GM18907 (cell line): Measurements from ENCODE around the gene KIRREL3.

Source experiments
- ATAC-seq: cut with Tn5 transposase; IDR thresholded peaks from one replicate; pipeline ENCODE4 v1.9.1; 2021; ENCODE audit warnings: mild to moderate bottlenecking, moderate library complexity; ENCODE audit not compliant: unreplicated experiment

Gene KIRREL3

DNA sequence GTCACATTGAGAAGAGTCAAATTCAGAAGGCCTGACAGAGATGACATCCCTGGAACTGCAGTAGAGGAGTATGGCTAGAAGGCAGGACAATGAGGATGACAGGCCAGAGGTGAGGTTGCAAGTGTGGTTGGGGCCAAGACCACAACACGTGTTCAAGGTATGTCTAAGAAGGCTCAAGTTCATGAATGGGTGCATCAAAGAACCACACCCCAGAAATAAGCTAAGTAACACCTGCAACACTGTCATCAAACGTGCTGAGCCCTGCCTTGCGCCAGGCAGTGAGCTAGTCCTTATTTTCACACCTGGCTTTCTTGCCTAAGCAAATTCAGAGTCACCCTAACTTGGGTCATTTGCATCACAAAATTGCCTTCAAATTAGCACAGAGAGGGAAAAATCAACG is 313.6 kb downstream of the KIRREL3 start:
- ATAC-seq: no peak

DNA sequence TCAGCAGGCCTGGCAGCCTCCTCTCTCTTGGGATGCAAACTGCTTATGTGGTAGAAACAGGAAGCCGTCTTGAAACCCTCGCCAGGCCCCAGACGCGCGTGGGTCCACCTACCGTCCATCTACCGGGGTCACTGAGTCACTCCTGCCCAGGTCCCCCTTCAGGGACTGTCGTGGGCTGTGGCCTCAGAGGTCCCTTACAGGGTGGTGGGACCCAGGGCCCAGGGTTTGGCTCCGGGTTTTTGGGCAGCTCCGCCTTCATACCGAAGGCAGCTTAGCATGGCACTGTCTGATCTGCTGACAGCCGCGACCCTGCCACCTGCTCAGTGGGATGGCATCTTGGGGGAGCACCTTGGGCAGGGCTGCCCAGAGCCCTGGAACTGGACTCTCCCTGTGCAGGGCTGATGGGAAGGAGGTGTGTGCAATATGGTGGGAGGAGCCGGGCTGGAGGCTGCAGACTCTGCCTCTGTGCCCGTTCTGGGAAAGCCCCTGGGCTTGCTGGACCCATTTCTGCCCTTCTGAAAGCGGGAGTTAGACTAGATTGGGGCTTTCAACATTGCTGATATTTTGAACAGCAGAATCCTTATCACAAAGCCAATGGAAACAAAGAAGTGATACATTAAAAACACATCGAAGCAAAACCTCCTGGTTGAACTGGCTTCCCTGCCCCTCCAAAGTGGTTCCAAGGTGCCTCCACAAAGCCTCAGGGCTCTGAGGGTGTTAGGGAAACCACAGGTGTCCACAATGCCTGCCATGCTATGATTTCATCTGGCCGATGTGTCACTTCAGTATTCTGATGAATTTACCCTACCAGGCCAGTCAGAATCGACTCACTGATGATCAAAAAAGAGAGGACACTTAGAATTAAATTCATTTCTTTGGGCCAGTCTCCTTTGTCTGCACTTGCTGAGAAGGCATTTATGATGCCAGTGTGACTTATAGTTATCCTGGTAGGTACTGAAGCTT is 316.5 kb downstream of the KIRREL3 start:
- ATAC-seq: no peak

DNA sequence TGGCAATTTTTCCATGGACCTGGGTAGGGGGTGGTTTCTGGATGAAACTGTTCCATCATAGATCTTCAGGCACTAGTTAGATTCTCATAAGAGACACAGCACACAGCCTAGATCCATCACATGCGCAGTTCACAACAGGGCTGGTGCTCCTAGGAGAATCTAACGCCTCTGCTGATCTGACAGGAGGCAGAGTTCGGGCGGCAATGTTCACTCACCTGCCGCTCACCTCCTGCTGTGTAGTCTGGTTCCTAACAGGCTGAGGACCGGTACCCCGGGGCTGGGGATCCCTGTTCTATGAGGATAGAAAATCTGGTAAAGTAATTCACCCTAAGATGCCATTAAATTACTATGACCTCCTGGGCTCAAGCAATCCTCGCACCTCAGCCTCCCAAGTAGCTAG is 318.0 kb downstream of the KIRREL3 start:
- no peak for ATAC-seq

DNA sequence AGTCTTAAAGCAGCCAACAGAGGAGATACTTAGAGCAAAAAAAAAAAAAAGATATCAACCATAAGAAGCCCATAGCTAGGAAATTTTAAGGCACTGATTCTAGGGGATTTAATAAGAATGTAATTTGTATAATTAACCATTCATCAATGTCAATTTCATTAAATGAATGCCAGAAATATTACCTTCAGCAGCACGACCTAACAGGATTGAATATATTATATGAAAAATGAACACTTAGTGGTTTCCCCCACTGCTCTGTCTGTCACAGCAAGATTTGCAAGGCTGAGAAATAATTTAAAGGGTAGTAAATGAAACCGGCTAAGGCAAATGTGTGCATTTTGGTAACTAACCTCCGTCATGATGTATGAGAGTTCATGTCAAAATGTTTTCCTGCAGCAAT is 319.9 kb downstream of the KIRREL3 start:
- no peak for ATAC-seq

DNA sequence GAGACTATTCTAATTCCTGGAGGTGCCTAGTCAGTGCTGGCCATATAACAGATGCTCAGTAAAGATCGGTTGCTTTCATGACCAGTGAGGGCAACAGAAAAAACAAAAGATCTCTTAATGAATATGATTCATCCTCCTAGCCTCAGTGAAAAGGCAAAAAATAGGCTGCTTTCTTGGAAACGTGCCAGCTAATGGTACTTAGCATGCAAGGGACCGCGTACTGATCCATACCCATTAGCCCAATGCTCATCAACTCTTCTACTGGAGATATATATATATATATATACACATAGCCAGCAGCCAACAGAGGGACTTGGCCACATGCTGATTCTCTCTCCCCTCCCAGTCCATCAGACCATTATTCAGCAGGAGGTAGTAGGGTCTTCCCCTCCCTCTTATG is 320.4 kb downstream of the KIRREL3 start:
- no peak for ATAC-seq

DNA sequence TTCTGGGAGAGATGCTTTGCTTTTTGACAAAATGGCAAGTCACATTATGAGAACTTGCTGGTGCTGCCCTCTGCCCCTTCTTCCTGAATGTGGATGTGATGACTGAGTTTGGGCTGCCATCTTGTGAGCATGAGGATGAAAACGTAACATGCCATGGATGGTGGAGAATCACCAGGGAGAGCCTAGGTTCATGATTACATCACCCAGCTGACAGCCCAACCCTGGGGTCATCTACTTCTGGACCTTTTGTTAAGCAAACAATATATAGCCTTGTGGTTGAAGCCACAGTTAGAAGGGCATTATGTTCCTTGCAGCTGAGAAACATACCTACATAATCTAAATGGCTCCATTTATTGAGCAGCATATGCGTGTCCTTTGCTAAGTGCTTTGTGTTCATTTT is 321.5 kb downstream of the KIRREL3 start:
- no peak for ATAC-seq

DNA sequence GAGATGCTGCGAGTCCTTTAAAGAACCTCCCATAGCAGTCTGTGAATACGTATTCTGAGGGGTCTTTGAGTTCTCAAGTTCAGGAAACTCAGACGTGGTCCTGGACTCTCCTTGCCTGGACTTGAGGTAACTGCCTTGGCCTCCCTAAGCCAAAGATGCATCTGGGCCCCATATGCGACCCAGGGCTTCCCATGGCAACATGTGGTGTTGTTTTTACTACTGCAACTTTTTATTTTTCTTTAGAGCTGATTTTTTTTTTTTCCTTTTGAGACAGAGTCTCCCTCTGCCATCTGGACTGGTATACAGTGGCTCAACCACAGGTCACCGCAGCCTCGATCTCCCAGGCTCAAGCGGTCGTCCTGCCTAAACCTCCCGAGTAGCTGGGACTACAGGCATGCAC is 324.0 kb downstream of the KIRREL3 start:
- no peak for ATAC-seq

DNA sequence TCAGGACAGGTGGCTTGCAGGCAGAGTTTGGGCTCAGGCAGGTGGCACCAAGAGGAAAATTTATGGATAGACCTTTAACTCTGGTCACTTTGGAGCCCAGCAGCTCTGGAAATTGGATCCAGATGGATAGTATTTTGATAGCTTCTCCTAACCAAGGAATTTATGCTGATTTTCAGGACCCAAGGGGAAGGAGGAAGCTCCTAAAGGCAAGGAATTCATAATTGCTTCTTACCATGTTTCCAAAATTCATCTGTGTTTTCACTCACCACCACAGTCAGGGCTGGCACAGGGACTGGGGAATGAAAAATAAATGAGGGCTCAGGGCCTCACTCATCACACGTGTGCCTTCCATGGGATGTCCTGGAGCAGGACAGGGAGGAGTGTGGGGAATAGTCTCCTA is 327.3 kb downstream of the KIRREL3 start:
- ATAC-seq: no peak

DNA sequence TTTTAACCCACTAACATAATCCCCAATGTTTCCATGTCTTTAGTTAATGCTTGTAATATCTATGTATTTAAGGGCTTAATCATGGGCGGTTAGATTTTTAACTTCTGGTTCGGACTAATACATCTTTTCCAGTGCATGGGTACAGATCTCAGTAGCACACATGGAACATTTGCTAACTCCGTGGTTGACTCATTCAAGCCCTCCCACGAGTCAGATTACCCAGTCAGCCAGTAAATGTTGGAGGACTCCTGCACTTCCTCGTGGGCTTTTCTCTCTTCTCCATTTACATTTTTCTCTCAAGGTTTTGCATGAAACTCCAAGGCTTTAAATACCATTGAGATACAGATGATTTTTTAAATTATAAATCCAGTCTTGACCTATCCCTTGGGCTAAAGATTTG is 331.2 kb downstream of the KIRREL3 start:
- ATAC-seq: no peak

DNA sequence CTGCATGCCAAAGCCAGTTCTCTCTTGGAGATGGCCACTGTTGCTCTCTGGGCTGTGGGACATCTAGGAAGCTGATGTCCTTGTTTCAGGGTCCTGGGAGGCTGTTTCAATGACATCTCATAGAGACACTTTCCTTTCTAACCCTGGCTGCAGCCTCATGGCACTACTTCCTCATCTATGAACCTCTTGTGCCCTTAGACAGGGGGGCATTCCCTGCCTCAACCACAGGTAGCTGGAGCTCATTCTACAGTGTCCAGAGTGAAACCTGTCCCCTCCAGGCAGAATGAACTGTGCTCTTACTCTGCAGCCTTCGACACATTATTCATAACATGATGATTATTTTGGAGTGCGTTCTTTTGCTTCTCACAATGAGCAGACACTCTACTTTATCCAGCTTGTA is 335.9 kb downstream of the KIRREL3 start:
- ATAC-seq: no peak

DNA sequence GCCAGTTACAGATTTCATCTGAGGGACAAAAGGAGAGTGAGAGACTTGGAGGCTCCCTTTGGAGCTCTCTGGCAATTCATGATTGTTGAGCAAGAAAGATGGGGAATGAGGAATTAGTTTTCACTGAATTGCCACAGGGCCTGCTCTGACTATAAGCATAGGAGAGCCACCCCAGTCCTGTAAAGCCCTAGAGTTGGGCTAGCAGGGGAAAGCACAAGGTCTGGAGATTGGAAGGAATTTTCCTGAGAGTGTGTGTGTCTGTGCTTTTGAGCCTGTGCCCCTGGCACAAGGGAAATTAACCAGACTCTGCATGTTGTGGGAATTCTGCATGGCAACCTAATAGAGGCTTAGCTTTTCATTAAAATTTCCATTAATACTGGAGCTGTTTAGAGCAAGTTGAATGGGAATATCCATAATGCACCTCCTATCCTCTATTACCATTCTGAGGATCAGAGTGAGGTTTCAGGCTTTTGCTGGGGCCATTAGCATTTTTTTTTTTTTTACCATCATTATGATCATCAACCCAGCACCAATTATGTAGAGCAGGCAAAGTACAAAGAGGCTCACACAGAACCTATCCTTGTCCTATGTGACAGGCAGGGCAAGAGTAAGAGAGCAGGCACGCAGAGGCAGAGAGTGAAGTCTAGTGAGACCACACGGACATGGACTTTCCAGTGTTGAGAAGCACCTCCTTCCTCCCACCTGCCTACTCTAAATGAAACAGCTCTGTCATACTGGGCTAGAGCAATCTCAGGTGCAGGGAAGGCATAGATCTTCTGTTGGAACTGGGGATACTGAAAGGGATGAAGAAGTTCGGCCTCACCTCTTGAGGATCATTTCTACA is 336.6 kb downstream of the KIRREL3 start:
- ATAC-seq: no peak

DNA sequence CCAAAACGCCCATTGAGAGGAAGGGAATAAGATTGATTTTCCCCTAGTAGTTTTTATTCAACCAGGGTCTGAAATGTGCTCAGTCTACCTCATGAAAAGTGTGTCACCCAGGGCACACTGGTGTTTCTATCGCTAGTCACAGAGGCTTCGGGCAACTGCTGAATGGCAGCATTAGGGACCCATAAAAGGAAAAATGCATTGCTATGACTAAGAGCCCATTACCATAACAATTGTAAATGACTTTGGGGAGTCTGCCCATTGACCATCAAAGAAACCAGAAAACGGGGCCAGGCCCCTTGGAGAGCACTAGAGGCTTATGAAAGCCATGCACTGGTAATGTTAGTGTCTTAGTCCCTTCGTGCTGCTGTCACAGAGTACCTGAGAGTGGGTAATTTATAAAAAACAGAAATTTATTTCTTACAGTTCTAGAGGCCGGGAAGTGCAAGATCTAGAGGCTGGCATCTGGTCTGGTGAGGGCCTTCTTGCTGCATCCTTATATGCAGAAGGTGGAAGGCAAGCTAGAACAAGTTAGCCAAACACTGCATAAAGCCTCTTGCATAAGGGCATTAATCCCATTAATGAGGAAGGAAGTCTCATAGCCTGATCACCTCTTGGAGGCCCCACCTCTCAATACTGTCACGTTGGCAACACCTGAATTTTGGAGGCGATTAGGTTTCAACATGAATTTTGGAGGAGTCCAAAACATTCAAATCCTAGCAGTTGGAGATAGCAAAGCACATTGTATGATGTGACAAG is 338.4 kb downstream of the KIRREL3 start:
- no peak for ATAC-seq

DNA sequence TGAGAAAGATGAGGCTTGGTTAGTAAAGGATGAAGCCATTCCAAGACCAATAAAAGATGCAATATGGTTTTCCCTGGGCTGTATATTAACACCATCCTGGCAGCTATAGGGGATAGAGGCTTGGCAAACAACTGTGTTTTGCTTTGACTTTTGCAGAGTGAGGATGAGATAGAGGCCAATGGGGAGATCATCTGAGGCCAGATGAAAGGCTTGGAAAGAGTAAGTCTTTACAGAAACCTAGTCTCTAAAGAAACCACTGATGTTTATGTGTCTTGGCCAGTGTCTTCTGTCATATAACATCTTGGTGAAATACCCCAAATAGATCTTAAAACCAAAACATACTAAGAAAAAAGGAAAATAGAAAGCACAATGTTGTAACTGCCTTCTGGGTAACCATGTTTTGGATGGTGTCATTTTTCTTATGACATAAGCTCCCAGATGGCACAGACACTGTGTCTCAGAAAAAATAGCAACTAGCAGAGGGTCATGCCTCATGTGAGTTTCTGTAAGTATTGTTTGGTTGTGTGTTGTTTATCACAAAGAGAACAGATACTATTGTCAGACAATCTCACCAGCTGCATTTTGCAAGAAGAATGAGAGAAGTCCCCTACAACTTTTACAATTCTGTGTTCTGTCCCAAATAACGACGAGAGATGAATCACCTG is 339.7 kb downstream of the KIRREL3 start:
- no peak for ATAC-seq

DNA sequence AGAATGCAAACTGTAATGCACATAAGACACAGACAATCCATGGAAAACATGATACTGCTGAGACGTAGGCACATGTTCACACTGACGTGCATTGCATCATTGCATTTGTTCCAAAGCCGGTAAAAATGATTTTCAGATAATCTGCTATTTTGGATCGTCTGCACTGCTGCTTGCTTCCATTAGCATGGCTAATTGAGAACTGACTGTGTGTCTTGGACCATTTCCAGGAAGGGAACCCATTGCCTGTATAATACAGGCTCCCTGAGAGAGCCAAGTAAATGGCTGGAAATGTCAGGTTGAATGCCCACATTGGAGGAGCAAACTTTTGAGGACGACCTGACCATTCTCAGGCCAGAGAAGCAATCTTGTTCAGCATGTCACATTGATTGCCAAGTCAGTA is 340.2 kb downstream of the KIRREL3 start:
- ATAC-seq: no peak

DNA sequence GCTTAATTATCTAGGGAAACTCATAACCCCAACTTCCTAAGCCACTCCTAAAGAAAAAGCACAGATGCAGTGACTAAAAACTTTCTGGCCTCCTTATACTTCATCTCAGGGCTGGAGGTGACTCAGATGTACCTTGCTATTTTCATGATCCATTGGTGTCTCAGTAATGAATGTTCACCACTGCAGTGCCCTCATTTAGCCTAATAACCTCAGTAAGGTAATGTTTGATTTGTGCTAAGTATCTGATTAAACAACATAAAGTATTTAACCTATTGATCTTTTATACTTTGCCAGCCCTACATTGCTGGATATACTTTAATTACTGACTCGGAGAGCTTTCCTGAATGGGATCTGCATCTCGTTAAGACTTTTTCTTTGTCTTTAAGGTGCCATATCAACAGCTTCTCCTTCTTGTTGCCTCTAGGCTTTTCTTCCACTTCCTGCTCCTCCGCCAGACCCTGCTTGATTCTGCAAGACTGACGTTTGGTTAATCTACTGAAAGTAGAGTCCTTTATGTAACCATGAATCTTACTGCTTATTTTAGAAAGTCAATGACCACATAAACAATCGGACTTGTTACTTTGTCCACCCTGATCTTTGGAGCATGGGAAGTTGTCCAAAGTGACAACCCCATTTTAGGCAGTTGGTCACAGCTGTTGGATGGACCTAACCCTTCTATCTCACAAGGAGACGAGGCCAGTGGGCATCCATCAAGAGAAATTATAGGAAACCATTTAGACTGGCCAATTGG is 342.1 kb downstream of the KIRREL3 start:
- ATAC-seq: no peak

DNA sequence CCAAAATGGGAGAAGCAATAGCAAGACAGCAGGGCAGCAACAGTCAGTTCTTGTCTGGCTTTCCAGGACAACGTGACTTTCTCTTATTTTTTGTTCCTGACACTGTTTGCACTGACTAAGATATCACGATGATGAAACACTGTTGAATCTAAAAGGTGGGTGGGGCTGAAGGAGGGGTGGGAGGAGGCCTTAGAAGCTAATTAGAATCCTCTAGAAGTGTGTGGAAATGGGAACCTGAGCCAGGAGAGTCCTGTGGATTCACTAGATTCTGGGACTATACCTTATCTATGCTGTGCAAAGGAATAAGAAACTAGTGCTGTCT is 344.8 kb downstream of the KIRREL3 start:
- no peak for ATAC-seq

DNA sequence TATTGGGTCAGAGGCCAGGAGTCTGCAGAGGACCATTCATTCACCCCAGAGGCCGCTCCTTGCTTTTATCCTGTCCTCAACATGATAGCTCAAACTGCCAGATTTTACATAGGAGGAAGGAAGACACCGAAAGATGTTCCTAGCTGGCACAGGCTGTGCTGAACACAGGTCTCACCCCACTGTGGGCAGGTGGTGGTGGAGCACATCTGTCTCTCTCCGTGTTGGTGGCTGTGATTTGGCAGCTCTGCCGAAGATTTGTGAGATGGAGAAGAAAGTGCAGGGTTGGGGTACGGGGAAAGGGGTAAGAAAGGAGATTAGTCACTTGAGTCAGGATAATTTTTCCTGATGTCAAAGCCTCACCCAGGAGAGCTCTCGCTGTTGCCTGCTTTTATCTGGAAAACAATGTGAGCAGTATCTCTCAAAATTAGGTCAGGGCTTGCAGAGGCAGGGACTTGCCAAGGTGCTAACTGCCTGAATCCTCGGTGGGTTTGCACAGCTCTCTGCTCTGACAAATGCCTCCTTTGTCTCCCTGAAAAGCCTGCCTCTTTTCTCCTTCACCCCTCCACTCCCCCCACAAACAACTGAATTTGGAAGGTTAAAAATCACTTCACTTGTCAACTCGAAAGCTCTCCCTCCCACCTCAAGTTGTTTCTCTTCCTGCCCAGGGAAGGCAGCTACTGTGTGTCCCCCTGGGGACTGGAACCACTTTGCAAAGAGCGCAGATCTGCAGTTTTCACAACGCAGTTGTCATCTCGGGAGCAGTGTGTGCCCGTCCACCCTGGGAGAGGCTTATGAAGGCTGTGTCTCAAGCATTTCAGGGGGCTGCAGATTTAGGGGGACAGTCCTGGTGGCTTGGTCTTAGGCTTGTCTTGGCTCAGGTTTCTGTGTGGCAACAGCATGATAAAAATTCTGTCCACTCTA is 345.4 kb downstream of the KIRREL3 start:
- ATAC-seq: no peak

DNA sequence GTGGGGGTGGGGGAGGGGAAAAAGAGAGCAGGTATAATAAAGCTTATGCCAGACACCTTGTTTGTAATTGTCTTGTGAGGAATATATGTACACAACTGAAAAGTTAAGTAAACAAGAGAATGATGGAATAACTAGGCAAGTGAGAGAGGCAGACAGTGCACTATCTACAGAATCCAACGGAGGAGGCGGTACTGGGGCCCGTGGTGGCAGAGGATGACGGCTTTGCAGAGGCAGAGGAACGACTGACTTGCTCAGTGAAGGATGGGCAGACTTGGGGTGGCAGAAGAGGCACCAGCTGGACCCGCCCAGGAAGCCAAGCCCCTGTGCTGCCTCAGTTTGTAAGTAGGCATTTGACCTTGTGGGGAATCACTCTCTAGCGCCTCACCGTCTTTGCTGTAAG is 347.5 kb downstream of the KIRREL3 start:
- ATAC-seq: no peak

DNA sequence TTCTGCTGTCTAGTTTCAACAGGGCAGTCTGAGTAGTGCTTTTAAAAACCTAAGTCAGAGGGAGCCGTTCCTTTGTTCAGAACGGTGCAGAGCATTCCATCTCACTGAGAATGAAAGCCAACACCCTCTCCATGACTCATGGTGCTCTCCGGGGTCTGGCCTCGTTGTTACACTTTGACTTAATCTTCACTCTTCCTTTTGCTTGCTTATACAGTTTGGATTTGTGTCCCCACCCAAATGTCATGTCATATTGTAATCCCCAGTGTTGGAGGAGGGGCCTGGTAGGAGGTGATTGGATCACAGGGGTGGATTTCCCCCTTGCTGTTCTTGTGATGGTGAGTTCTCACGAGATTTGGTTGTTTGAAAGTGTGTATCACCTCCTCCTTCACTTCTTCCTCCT is 352.8 kb downstream of the KIRREL3 start:
- ATAC-seq: no peak
